ENCODE measurements around the gene NAB1. TPM values are rescaled to one million over a fixed set of nuclear protein-coding genes. Genes with fewer than 3 reads are reported as not detected.

Gene NAB1
- total RNA-seq, 1 donor from 2014 or later, result 31.3 TPM

- H3K36me3 Mint-ChIP-seq (ENCODE audit: low read depth), result peaks cover 9% of the 10 kb centered on the region
- intact Hi-C loops (cut with micrococcal nuclease), result loop anchor here (5.0 kb wide), 1 partner anchor 358 kb away; the partner anchor contains the start of gene STAT1
These were observed 5.0 kb downstream of the NAB1 start for GRCh38 chr2:190653931-190654330.

GRCh38 chr2:190655113-190655512, 6.2 kb downstream of the NAB1 start:
- Mint-ChIP-seq H3K4me3 (no peak overlapping the region), H3K9me3 (no peaks in the 10 kb centered on the region), H3K36me3 (ENCODE audit: low read depth) (peaks cover 14% of the 10 kb centered on the region), H3K4me1 (peaks cover 9% of the 10 kb centered on the region), H3K27me3 (no peaks in the 10 kb centered on the region), H3K27ac (no peak overlapping the region)
- TF ChIP-seq CTCF (IDR thresholded peaks at IDR 0.05), result no peak
- CTCF ChIA-PET, result interaction anchor here (1.3 kb wide), 1 partner anchor 11 kb away, joined by 4 read pairs; no protein-coding TSS in a partner anchor
- DNase-seq (no peak), ATAC-seq (ENCODE audit: low read depth) (no peak)
- POLR2A ChIA-PET, result interaction anchor here (2.4 kb wide), 1 partner anchor 121 kb away, joined by 8 read pairs; the partner anchor contains the start of gene NEMP2
- intact Hi-C loops (cut with micrococcal nuclease), result no loop called here

More at GRCh38 chr2:190653931-190654330, 5.0 kb downstream of the NAB1 start:
- H3K4me1 Mint-ChIP-seq, result peaks cover 14% of the 10 kb centered on the region
- no peak overlapping the region for H3K27ac Mint-ChIP-seq
- no peaks in the 10 kb centered on the region for H3K9me3 Mint-ChIP-seq
- ChIA-PET POLR2A (interaction anchor here (2.4 kb wide), 1 partner anchor 120 kb away, joined by 8 read pairs; the partner anchor contains the start of gene NEMP2), CTCF (no interaction called here)
- DNase-seq (no peak), ATAC-seq (ENCODE audit: low read depth) (no peak)
- TF ChIP-seq CTCF (IDR thresholded peaks at IDR 0.05), result no peak
- H3K4me3 Mint-ChIP-seq, result no peak overlapping the region
- no peaks in the 10 kb centered on the region for H3K27me3 Mint-ChIP-seq

GRCh38 chr2:190655570-190655969, 6.7 kb downstream of the NAB1 start:
- POLR2A ChIA-PET, result interaction anchor here (2.4 kb wide), 1 partner anchor 121 kb away, joined by 8 read pairs; the partner anchor contains the start of gene NEMP2
- ATAC-seq (ENCODE audit: low read depth), result no peak

GRCh38 chr2:190656301-190656700, 7.4 kb downstream of the NAB1 start:
- intact Hi-C loops (cut with micrococcal nuclease), result no loop called here
- Mint-ChIP-seq H3K27ac (no peak overlapping the region), H3K27me3 (no peaks in the 10 kb centered on the region), H3K9me3 (no peaks in the 10 kb centered on the region), H3K36me3 (ENCODE audit: low read depth) (peaks cover 17% of the 10 kb centered on the region), H3K4me3 (no peak overlapping the region), H3K4me1 (peaks cover 2% of the 10 kb centered on the region)
- TF ChIP-seq CTCF (IDR thresholded peaks at IDR 0.05), result no peak
- DNase-seq (no peak), ATAC-seq (ENCODE audit: low read depth) (no peak)
- POLR2A ChIA-PET, result interaction anchor here (0.5 kb wide), 1 partner anchor 170 kb away, joined by 5 read pairs; no protein-coding TSS in a partner anchor
- CTCF ChIA-PET, result interaction anchor here (1.0 kb wide), 1 partner anchor 10 kb away, joined by 3 read pairs; no protein-coding TSS in a partner anchor

More at GRCh38 chr2:190655570-190655969, 6.7 kb downstream of the NAB1 start:
- H3K27ac Mint-ChIP-seq, result no peak overlapping the region
- CTCF ChIA-PET, result interaction anchor here (1.3 kb wide), 1 partner anchor 11 kb away, joined by 4 read pairs; no protein-coding TSS in a partner anchor
- peaks cover 5% of the 10 kb centered on the region for H3K4me1 Mint-ChIP-seq
- intact Hi-C loops (cut with micrococcal nuclease), result no loop called here
- no peaks in the 10 kb centered on the region for H3K27me3 Mint-ChIP-seq
- DNase-seq, result no peak
- H3K4me3 Mint-ChIP-seq, result no peak overlapping the region
- H3K36me3 Mint-ChIP-seq (ENCODE audit: low read depth), result peaks cover 16% of the 10 kb centered on the region
- no peak for TF ChIP-seq CTCF (IDR thresholded peaks at IDR 0.05)
- no peaks in the 10 kb centered on the region for H3K9me3 Mint-ChIP-seq

GRCh38 chr2:190657474-190658255, 8.8 kb downstream of the NAB1 start:
- CTCF ChIA-PET, result interaction anchor here (0.5 kb wide), 1 partner anchor 147 kb away, joined by 4 read pairs; no protein-coding TSS in a partner anchor
- POLR2A ChIA-PET, result no interaction called here
- Mint-ChIP-seq H3K27ac (no peak overlapping the region), H3K4me3 (no peak overlapping the region), H3K9me3 (no peaks in the 10 kb centered on the region), H3K27me3 (no peaks in the 10 kb centered on the region), H3K4me1 (peaks cover 1% of the 10 kb centered on the region), H3K36me3 (ENCODE audit: low read depth) (peaks cover 17% of the 10 kb centered on the region)
- no peak for DNase-seq
- TF ChIP-seq CTCF (IDR thresholded peaks at IDR 0.05), result no peak
- intact Hi-C loops (cut with micrococcal nuclease), result no loop called here
- ATAC-seq (ENCODE audit: low read depth), result no peak
